Measurements from ENCODE around the gene PHTF2. TPM values are rescaled to one million over a fixed set of nuclear protein-coding genes. Genes with fewer than 3 reads are reported as not detected.

Gene PHTF2
- total RNA-seq, 4 donors from 2014 or later: 8.6 to 54.5 (median 14.5) TPM

DNA sequence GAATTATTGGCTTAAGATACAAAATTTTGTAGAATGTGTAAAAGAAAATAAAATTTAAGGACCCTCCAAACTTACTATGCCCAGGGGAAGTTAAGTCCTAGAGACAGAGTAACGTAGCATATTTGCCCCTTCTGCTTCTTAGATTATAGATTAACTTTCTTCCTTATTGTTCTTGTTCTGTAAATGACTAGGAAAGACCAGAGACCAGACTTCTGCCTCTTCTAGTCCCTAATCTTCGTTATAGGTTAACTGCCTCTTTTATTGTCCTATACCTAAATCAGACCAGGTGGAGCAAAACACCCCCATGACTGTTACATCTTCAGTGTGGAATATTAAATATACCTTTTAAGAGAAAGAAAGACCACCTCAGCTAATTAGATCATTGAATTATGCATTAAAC, 160.5 kb downstream of the PHTF2 start:
- TF ChIP-seq, protein P1, sequence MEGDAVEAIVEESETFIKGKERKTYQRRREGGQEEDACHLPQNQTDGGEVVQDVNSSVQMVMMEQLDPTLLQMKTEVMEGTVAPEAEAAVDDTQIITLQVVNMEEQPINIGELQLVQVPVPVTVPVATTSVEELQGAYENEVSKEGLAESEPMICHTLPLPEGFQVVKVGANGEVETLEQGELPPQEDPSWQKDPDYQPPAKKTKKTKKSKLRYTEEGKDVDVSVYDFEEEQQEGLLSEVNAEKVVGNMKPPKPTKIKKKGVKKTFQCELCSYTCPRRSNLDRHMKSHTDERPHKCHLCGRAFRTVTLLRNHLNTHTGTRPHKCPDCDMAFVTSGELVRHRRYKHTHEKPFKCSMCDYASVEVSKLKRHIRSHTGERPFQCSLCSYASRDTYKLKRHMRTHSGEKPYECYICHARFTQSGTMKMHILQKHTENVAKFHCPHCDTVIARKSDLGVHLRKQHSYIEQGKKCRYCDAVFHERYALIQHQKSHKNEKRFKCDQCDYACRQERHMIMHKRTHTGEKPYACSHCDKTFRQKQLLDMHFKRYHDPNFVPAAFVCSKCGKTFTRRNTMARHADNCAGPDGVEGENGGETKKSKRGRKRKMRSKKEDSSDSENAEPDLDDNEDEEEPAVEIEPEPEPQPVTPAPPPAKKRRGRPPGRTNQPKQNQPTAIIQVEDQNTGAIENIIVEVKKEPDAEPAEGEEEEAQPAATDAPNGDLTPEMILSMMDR (IDR thresholded peaks at IDR 0.05): no peak
- no peak for TF ChIP-seq POLR2A (IDR thresholded peaks at IDR 0.05)
- Histone ChIP-seq H3K4me1 (no peaks in the 10 kb centered on the region), H3K27me3 (no peaks in the 10 kb centered on the region), H3K9me3 (no peaks in the 10 kb centered on the region), H3K4me3 (no peak overlapping the region), H3K27ac (no peak overlapping the region), H3K36me3 (no peaks in the 10 kb centered on the region)
- no peak for DNase-seq

GRCh38 chr7:77960336-77960735, 161.8 kb downstream of the PHTF2 start:
- H3K27me3 ChIP-seq: no peaks in the 10 kb centered on the region
- no peak overlapping the region for H3K27ac ChIP-seq
- H3K4me3 ChIP-seq: no peak overlapping the region
- H3K9me3 ChIP-seq: no peaks in the 10 kb centered on the region
- TF ChIP-seq, protein P1 (IDR thresholded peaks at IDR 0.05): no peak
- no peak for TF ChIP-seq POLR2A (IDR thresholded peaks at IDR 0.05)
- DNase-seq: no peak
- no peaks in the 10 kb centered on the region for H3K36me3 ChIP-seq
- no peaks in the 10 kb centered on the region for H3K4me1 ChIP-seq

DNA sequence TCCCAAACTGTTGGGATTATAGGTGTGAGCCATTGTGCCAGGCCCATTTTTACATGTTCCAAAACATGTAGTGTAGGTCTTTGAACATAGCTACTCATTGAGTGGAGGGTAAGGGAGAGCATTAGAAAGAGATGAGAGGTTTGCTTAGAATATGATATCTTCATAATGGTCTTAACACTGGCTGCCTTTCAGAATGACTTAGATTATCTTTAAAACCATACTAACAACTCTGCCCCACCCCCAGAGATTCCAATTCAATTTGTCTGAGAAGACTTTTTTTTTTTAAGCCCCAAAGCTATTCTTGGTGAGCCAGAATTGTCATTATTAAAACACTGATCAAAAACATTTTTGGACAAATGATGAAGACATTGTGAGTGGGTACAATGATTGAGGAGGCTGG, 168.9 kb downstream of the PHTF2 start:
- no peaks in the 10 kb centered on the region for H3K36me3 ChIP-seq
- H3K9me3 ChIP-seq: no peaks in the 10 kb centered on the region
- no peak for DNase-seq
- no peak overlapping the region for H3K4me3 ChIP-seq
- TF ChIP-seq POLR2A (IDR thresholded peaks at IDR 0.05): no peak
- TF ChIP-seq, protein P1 (IDR thresholded peaks at IDR 0.05): no peak
- no peaks in the 10 kb centered on the region for H3K4me1 ChIP-seq
- H3K27ac ChIP-seq: no peak overlapping the region
- H3K27me3 ChIP-seq: no peaks in the 10 kb centered on the region

DNA sequence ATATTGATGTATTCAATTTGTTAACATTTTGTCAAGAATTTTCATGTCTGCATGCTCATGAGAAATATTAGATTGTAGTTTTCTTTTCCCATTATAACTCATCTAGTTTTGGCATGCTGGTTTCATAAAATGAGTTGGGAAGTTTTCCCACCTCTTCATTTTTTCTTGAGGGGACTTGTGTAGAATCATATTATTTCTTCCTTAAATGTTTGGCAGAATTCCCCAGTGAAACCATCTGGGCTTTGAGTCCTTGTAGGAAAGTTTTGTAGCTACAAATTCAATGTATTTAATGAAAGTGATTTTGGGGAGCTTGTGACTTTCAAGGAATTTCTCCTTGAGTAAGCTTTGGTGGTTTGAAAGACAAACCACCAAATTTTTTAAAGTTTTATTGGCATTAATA, 173.2 kb downstream of the PHTF2 start:
- TF ChIP-seq, protein P1 (IDR thresholded peaks at IDR 0.05): no peak
- no peak for TF ChIP-seq POLR2A (IDR thresholded peaks at IDR 0.05)
- no peak overlapping the region for H3K27ac ChIP-seq
- H3K4me3 ChIP-seq: no peak overlapping the region
- H3K27me3 ChIP-seq: no peaks in the 10 kb centered on the region
- H3K4me1 ChIP-seq: no peaks in the 10 kb centered on the region
- H3K36me3 ChIP-seq: no peaks in the 10 kb centered on the region
- no peak for DNase-seq
- H3K9me3 ChIP-seq: no peaks in the 10 kb centered on the region

- Histone ChIP-seq H3K27me3 (no peaks in the 10 kb centered on the region), H3K4me3 (no peak overlapping the region), H3K4me1 (no peaks in the 10 kb centered on the region), H3K36me3 (no peaks in the 10 kb centered on the region), H3K27ac (no peak overlapping the region), H3K9me3 (no peaks in the 10 kb centered on the region)
- no peak for TF ChIP-seq POLR2A (IDR thresholded peaks at IDR 0.05)
- DNase-seq: no peak
These were observed 177.3 kb downstream of the PHTF2 start for GRCh38 chr7:77975672-77976480.

- no peak for TF ChIP-seq POLR2A (IDR thresholded peaks at IDR 0.05)
- TF ChIP-seq, protein P1 (IDR thresholded peaks at IDR 0.05): no peak
- H3K9me3 ChIP-seq: no peaks in the 10 kb centered on the region
- no peaks in the 10 kb centered on the region for H3K27me3 ChIP-seq
- no peak overlapping the region for H3K27ac ChIP-seq
- H3K4me3 ChIP-seq: no peak overlapping the region
- no peaks in the 10 kb centered on the region for H3K36me3 ChIP-seq
- H3K4me1 ChIP-seq: no peaks in the 10 kb centered on the region
- DNase-seq: no peak
These were observed 180.6 kb downstream of the PHTF2 start for GRCh38 chr7:77979219-77979618.

Measured in Peyer's patch (tissue), 4 donors.